Retinal pigment epithelial cell (primary cell): ENCODE results near the gene KMT2D.

ENCODE experiments used
- DNase-seq: peaks from one replicate; pipeline ENCODE4 v3.0.0-alpha.2; 2010; ENCODE audit warnings: low read depth
- H3K4me3 ChIP-seq: 2 replicates; pipeline ENCODE4 v1.5.1; 2011; ENCODE audit warnings: mild to moderate bottlenecking, low read length, control low read depth, moderate library complexity
- CTCF ChIP-seq: conservative IDR thresholded peaks from 2 replicates; pipeline ENCODE4 v1.5.1; 2011; ENCODE audit warnings: low read depth, low read length, control low read depth, inconsistent platforms

The KMT2D gene

DNA sequence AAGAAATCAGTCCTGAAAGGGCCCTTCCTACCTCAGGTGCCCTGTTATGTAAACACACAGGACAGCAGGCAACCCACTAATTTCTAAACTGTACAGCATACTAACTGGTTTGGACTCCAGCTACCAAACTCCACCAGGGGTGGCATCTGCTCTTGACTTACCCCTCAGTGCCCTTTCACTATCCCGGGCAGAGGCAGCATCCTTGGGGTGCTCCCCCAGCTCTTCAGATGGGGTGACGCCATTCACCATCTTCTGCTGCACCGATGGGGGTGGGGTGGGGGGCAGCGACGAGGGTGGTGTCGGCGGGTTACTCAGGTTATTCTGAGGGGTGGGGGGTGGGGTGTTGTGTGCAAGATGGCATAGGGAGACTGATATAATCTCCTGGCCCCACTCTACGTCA is 30.5 kb downstream of the KMT2D start:
- no peak for TF ChIP-seq CTCF
- DNase-seq: no peak
- no peak overlapping the region for H3K4me3 ChIP-seq

- no peak overlapping the region for H3K4me3 ChIP-seq
- no peak for TF ChIP-seq CTCF
- no peak for DNase-seq
Observed at GRCh38 chr12:49028666-49029275, 31.8 kb downstream of the KMT2D start.

DNA sequence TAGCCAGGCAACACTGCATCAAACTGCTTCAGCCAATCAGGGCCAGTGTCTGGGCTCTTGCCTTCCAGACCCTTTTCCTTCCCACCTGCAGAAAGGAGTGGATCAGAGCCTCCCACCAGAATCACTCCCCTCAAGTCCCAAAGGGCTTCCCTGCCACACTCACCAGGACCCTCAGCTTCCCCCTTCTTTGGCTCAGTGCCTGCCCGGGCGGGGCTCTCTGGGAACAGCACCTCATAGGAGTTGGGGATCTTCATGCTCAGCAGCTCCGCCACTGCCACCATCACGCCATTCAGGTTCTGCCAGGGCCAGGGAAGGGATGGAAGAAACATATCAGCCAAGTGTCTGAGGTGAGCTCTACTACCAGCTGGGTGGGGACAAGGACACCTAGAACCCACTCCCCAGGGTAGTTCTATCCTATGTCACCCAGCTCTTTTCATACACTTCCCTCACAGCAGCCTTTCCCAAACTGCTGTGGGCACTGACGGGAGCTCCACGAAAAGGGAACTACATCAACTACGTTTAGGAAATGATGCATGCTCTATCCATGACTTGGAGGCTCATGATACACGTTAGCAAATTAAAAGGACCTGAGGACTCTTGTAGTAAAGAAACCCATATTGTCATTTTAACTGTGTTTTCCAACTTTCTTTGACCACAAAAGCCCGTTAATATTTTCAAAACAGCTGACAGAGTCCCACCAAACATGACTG is 32.6 kb downstream of the KMT2D start:
- DNase-seq: no peak
- H3K4me3 ChIP-seq: no peak overlapping the region
- TF ChIP-seq CTCF: no peak

DNA sequence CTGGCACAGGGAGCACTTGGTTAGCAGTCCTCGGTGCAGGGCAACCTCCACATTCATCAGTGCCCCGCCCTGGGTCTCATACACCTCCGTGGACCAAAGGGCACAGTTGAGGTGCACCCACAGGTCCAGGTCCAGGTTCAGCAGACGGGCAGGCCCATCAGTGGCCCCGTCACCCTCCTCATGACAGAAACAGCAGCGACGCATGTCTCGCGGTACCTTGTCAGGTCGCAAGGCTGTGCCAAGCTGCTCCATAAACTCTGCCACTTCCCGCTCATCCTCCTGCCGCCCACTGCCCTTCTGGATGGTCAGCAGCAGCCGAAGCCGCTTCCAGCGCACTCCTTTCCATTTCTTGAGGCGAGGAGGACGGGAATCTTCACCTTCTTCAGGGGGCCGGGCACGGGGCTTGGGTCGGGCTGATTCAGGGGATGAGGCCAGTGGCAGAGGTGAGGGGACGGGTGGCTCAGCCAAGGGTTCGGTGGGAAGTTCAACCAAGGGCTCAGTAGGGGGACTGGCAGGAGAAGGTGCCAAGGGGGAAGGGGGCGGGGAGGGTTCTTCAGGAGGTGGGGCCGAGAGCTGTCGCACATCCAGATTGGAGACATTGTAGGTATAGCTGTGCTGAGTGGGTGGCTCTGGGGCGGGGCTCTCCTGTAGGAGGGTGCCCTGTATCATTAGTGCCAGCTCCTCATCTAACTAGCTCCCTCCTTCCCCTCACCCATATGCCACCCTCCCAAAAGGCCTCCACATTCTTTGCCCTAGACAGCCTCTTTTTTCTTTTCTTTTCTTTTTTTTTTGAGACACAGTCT is 33.7 kb downstream of the KMT2D start:
- no peak overlapping the region for H3K4me3 ChIP-seq
- TF ChIP-seq CTCF: no peak

GRCh38 chr12:49026101-49026500 is 34.5 kb downstream of the KMT2D start:
- DNase-seq: no peak
- no peak overlapping the region for H3K4me3 ChIP-seq
- TF ChIP-seq CTCF: no peak

More for the DNA sequence above, 33.7 kb downstream of the KMT2D start:
- no peak for DNase-seq

DNA sequence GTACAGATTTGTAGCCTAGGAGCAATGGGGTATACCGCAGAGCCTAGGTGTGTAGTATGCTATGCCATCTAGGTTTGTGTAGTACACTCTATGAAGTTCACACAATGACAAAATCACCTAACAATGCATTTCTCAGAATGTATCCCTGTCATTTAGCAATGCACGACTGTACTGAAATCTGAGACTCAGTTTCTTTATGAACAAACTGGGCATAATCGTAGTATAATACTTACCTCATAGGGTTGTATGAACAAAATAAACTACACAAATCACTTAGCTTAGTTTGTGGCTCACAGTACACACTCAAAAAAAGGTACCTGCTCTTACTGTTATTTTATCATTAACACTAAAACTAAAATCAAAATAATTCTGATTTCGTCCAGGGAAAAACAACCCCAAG is 35.1 kb downstream of the KMT2D start:
- DNase-seq: no peak
- no peak for TF ChIP-seq CTCF
- H3K4me3 ChIP-seq: no peak overlapping the region
